ENCODE results near the gene NEK5. TPM values are rescaled to one million over a fixed set of nuclear protein-coding genes. Genes with fewer than 3 reads are reported as not detected.

Gene NEK5
- total and polyA plus RNA-seq, 2 experiments from 2014 or later, result 0.73 to 1.3 TPM

- Histone ChIP-seq H3K27me3 (ENCODE audit: insufficient read depth) (no peaks in the 10 kb centered on the region), H3K4me3 (no peak overlapping the region), H4K20me1 (replicated peaks; ENCODE audit: insufficient read depth) (no peaks in the 10 kb centered on the region), H3K27ac (ENCODE audit: low read depth) (no peak overlapping the region), H2AFZ (no peak overlapping the region), H3K79me2 (replicated peaks; ENCODE audit: insufficient read depth) (no peaks in the 10 kb centered on the region), H3F3A (replicated peaks; ENCODE audit: low read depth) (no peaks in the 10 kb centered on the region), H3K4me2 (no peak overlapping the region), H3K4me1 (ENCODE audit: insufficient read depth) (peaks cover 26% of the 10 kb centered on the region), H3K9me2 (ENCODE audit: insufficient read depth) (no peaks in the 10 kb centered on the region), H3K36me3 (ENCODE audit: insufficient read depth) (no peaks in the 10 kb centered on the region)
- peaks cover 51% of the 10 kb centered on the region for H3K4me1 Mint-ChIP-seq
- DNase-seq (ENCODE audit: low spot score) (no peak), ATAC-seq (no peak)
- no peaks in the 10 kb centered on the region for H3K9me3 Mint-ChIP-seq
- H3K27ac Mint-ChIP-seq, result no peak overlapping the region
- H3K27me3 Mint-ChIP-seq (ENCODE audit: insufficient read depth, low read depth, poor library complexity), result peaks cover 17% of the 10 kb centered on the region
- H3K36me3 Mint-ChIP-seq (ENCODE audit: low read depth), result no peaks in the 10 kb centered on the region
- TF ChIP-seq ZNF331 (CRISPR knock-in tag; IDR thresholded peaks at IDR 0.05; ENCODE audit: low read depth), result no peak
- TF ChIP-seq REST (IDR thresholded peaks at IDR 0.05; ENCODE audit: unreplicated experiment), result no peak
- TF ChIP-seq ZNF462 (CRISPR knock-in tag; IDR thresholded peaks at IDR 0.05), result no peak
- no peak for TF ChIP-seq CTCF (conservative IDR thresholded peaks at IDR 0.05; ENCODE audit: low read depth in 2 of 2)
- no peak for TF ChIP-seq EZH2phosphoT487 (IDR thresholded peaks at IDR 0.05; ENCODE audit: unreplicated experiment)
- TF ChIP-seq STAT1 (IDR thresholded peaks at IDR 0.05; ENCODE audit: unreplicated experiment), result no peak
- TF ChIP-seq ZNF114 (CRISPR knock-in tag; IDR thresholded peaks at IDR 0.05), result no peak
- TF ChIP-seq JUNB (IDR thresholded peaks at IDR 0.05; ENCODE audit: unreplicated experiment), result no peak
- no peak for TF ChIP-seq CREB1 (CRISPR knock-in tag; IDR thresholded peaks at IDR 0.05; ENCODE audit: low read depth)
- no peak for TF ChIP-seq EZH2 (IDR thresholded peaks at IDR 0.05; ENCODE audit: low read depth, unreplicated experiment)
- no peak for TF ChIP-seq POLR2AphosphoS5 (IDR thresholded peaks at IDR 0.05; ENCODE audit: low read depth)
- H3K4me3 Mint-ChIP-seq, result no peak overlapping the region
These were observed 131.7 kb downstream of the NEK5 start for GRCh38 chr13:51997186-51997585.

All from GM23338 (cell line).